Nephron (organoid): ENCODE data around the gene SFXN4.
"Not testable (repeated sequence)": the region's sequence is repeated elsewhere in the genome, so short reads cannot be mapped to it uniquely, and the experiment has no call there.

Experiments
- H3K27ac Mint-ChIP-seq, 3 experiments: 2 replicates each; pipeline ENCODE4 v1.8.0; 2020; ENCODE audit warnings: mixed read lengths in 3 of 3, mild to moderate bottlenecking in 2 of 3, moderate library complexity in 1 of 3
- H3K27me3 Mint-ChIP-seq: 2 replicates; pipeline ENCODE4 v1.8.0; 2021; ENCODE audit warnings: low read depth, mild to moderate bottlenecking, moderate library complexity, mixed read lengths
- H3K36me3 Mint-ChIP-seq: 2 replicates; pipeline ENCODE4 v1.8.0; 2020; ENCODE audit warnings: low read depth, mixed read lengths
- H3K4me1 Mint-ChIP-seq: 2 replicates; pipeline ENCODE4 v1.8.0; 2020; ENCODE audit warnings: mixed read lengths
- H3K4me3 Mint-ChIP-seq, 3 experiments: 2 replicates each; pipeline ENCODE4 v1.8.0; 2020; ENCODE audit warnings: mild to moderate bottlenecking in 3 of 3, mixed read lengths in 3 of 3, moderate library complexity in 2 of 3
- H3K9me3 Mint-ChIP-seq: 2 replicates; pipeline ENCODE4 v1.8.0; 2020; ENCODE audit warnings: mixed read lengths
- CTCF ChIP-seq, 3 experiments: fragments of 200-600 bp; sonication (generic); IDR thresholded peaks; one replicate each; pipeline ENCODE4 v1.5.0; 2021; ENCODE audit warnings: antibody characterized with exemption in 3 of 3; ENCODE audit not compliant: unreplicated experiment in 3 of 3

Gene SFXN4

DNA sequence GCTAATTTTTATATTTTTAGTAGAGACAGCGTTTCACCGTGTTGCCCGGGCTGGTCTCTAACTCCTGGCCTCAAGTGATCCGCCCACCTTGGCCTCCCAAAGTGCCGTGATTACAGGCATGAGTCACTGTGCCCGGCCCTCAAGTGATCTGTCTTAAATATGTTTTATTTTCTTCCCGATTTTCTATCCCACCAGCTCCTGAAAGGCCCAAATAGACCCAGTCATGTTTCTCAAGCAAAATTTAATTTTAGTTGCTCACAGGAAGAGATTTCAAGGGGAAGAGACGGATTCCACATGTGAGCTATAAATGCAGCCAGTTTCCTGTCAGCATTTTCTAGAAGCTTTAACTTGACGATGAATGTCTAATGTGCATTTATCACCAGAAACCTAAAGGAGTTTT lies 49.6 kb downstream of the SFXN4 start:
- Mint-ChIP-seq H3K4me3 (no peak overlapping the region), H3K27me3 (no peaks in the 10 kb centered on the region), H3K9me3 (no peaks in the 10 kb centered on the region), H3K27ac (peak overlapping the region in 1 of 3 experiments; percentile 66), H3K4me1 (no peaks in the 10 kb centered on the region), H3K36me3 (peaks cover 51% of the 10 kb centered on the region)
- no peak for TF ChIP-seq CTCF (IDR thresholded peaks at IDR 0.05; ENCODE audit: unreplicated experiment in 3 of 3)

- Mint-ChIP-seq H3K9me3 (no peaks in the 10 kb centered on the region), H3K4me1 (no peaks in the 10 kb centered on the region), H3K27me3 (no peaks in the 10 kb centered on the region), H3K4me3 (no peak overlapping the region), H3K27ac (no peak overlapping the region), H3K36me3 (peaks cover 52% of the 10 kb centered on the region)
- TF ChIP-seq CTCF (IDR thresholded peaks at IDR 0.05; ENCODE audit: unreplicated experiment in 3 of 3): no peak
Measured at GRCh38 chr10:119113751-119114732, 51.5 kb downstream of the SFXN4 start.

GRCh38 chr10:119112056-119112455 lies 53.5 kb downstream of the SFXN4 start:
- no peaks in the 10 kb centered on the region for H3K27me3 Mint-ChIP-seq
- no peak for TF ChIP-seq CTCF (IDR thresholded peaks at IDR 0.05; ENCODE audit: unreplicated experiment in 3 of 3)
- no peak overlapping the region for H3K4me3 Mint-ChIP-seq
- no peaks in the 10 kb centered on the region for H3K4me1 Mint-ChIP-seq
- H3K9me3 Mint-ChIP-seq: no peaks in the 10 kb centered on the region
- H3K36me3 Mint-ChIP-seq: peaks cover 51% of the 10 kb centered on the region
- no peak overlapping the region for H3K27ac Mint-ChIP-seq

DNA sequence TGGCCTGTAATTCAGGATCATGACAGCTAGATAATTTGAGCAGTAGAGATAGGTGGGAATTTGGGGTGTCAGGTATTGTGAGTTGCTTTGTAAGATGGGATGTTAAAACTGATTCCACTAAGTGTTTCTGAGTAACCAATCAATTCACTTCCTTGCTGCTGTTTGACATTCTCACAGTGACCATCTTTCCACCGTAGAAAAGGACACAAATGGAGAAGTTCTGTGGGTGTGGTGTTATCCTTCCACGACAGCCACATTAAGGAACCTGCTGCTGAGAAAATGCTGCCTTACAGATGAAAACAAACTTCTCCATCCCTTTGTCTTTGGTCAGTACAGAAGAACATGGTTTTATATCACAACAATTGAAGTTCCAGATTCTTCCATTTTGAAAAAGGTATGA lies 57.7 kb downstream of the SFXN4 start:
- peaks cover 25% of the 10 kb centered on the region for H3K36me3 Mint-ChIP-seq
- H3K27ac Mint-ChIP-seq, H3K4me1 Mint-ChIP-seq, H3K27me3 Mint-ChIP-seq, H3K9me3 Mint-ChIP-seq: not testable (repeated sequence)
- H3K4me3 Mint-ChIP-seq: peak overlapping the region in 1 of 3 experiments; percentile 22

GRCh38 chr10:119107106-119107505 lies 58.4 kb downstream of the SFXN4 start:
- peaks cover 24% of the 10 kb centered on the region for H3K36me3 Mint-ChIP-seq
- H3K4me3 Mint-ChIP-seq, H3K27ac Mint-ChIP-seq, H3K4me1 Mint-ChIP-seq, H3K27me3 Mint-ChIP-seq, H3K9me3 Mint-ChIP-seq: not testable (repeated sequence)

DNA sequence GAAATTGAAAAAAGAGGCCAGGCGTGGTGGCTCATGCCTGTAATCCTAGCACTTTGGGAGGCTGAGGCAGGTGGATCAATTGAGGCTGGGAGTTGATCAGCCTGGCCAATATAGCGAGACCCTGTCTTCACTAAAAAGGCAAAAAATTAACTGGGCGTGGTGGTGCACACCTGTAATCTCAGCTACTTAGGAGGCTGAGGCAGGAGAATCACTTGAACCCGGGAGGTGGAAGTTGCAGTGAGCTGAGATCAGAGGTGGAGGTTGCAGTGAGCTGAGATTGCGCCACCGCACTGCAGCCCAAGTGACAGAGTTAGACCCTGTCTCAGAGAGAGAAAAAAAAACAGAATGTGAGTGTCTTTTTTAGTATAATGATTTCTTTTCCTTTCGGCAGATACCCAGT lies 59.6 kb downstream of the SFXN4 start:
- Mint-ChIP-seq H3K36me3 (peaks cover 19% of the 10 kb centered on the region), H3K4me3 (peak overlapping the region in 2 of 3 experiments; percentile 88 to 90)
- not testable (repeated sequence) for H3K27me3 Mint-ChIP-seq, H3K4me1 Mint-ChIP-seq, H3K27ac Mint-ChIP-seq, H3K9me3 Mint-ChIP-seq

DNA sequence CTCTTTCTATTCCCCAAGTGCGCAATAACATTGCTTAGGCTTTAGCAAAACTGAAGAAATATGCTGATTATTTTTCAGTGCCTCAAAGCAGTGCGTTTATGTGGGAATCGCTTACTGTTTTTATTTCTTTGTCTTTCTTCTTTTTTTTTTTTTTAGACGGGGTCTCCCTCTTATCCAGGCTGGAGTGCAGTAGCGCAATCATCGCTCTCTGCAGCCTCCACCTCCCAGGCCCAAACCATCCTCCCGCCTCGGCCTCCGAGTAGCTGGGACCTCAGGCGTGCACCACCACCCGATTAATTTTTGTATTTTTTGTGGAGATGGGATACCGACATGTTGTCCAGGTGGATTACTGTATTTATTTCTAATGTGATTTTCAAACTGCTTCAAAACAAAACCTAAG lies 60.4 kb downstream of the SFXN4 start:
- H3K4me3 Mint-ChIP-seq: peak overlapping the region; percentile 88 to 90 (median 90)
- H3K27ac Mint-ChIP-seq: peak overlapping the region in 1 of 3 experiments; percentile 66
- TF ChIP-seq CTCF (IDR thresholded peaks at IDR 0.05; ENCODE audit: unreplicated experiment in 3 of 3): no peak

More for the DNA sequence above, 60.4 kb downstream of the SFXN4 start:
- Mint-ChIP-seq H3K36me3 (peaks cover 18% of the 10 kb centered on the region), H3K4me1 (no peaks in the 10 kb centered on the region), H3K9me3 (no peaks in the 10 kb centered on the region), H3K27me3 (peaks cover 9% of the 10 kb centered on the region)
